H9 (cell line): ENCODE measurements around the gene AVL9. TPM values are rescaled to one million over a fixed set of nuclear protein-coding genes. Genes with fewer than 3 reads are reported as not detected.
"Not testable (repeated sequence)": the region's sequence is repeated elsewhere in the genome, so short reads cannot be mapped to it uniquely, and the experiment has no call there.

Source experiments
- DNase-seq: peaks from one replicate; pipeline ENCODE4 v3.0.0-alpha.2; 2017
- H2AFZ ChIP-seq: one replicate; pipeline ENCODE4 v1.6.1; 2013; ENCODE audit warnings: mild to moderate bottlenecking, low read length, control low read depth, moderate library complexity
- H2AK5ac ChIP-seq: 2 replicates; pipeline ENCODE4 v1.6.1; 2013; ENCODE audit warnings: low read length, control low read depth, mixed read lengths; ENCODE audit not compliant: insufficient read length
- H2BK120ac ChIP-seq: one replicate; pipeline ENCODE4 v1.6.1; 2013; ENCODE audit warnings: low read depth, mild to moderate bottlenecking, low read length, control low read depth, inconsistent platforms; ENCODE audit not compliant: poor library complexity, severe bottlenecking
- H2BK12ac ChIP-seq: 2 replicates; pipeline ENCODE4 v1.6.1; 2013; ENCODE audit warnings: low read length, control low read depth, mixed read lengths, low read depth; ENCODE audit not compliant: insufficient read length
- H2BK15ac ChIP-seq: 2 replicates; pipeline ENCODE4 v1.6.1; 2013; ENCODE audit warnings: low read depth, low read length, control low read depth
- H2BK20ac ChIP-seq: one replicate; pipeline ENCODE4 v1.6.1; 2013; ENCODE audit warnings: low read depth, mild to moderate bottlenecking, low read length, control low read depth, inconsistent platforms; ENCODE audit not compliant: poor library complexity, severe bottlenecking
- H2BK5ac ChIP-seq: 2 replicates; pipeline ENCODE4 v1.6.1; 2013; ENCODE audit warnings: low read length, control low read depth, mixed read lengths; ENCODE audit not compliant: insufficient read length
- H3K14ac ChIP-seq: 2 replicates; pipeline ENCODE4 v1.6.1; 2013; ENCODE audit warnings: low read length, control low read depth; ENCODE audit not compliant: insufficient read depth
- H3K18ac ChIP-seq: 2 replicates; pipeline ENCODE4 v1.6.1; 2013; ENCODE audit warnings: low read depth, mild to moderate bottlenecking, mixed read lengths, low read length, control low read depth; ENCODE audit not compliant: insufficient read length
- H3K23ac ChIP-seq: 2 replicates; pipeline ENCODE4 v1.6.1; 2013; ENCODE audit warnings: low read length, control low read depth, mixed read lengths, low read depth; ENCODE audit not compliant: insufficient read length
- H3K23me2 ChIP-seq: 2 replicates; pipeline ENCODE4 v1.6.1; 2013; ENCODE audit warnings: low read depth, mild to moderate bottlenecking, mixed read lengths, low read length, control low read depth; ENCODE audit not compliant: insufficient read length, poor library complexity, severe bottlenecking
- H3K27ac ChIP-seq: 2 replicates; pipeline ENCODE4 v1.5.1; 2013; ENCODE audit warnings: low read length, control low read depth, mixed read lengths, low read depth; ENCODE audit not compliant: insufficient read length
- H3K27me3 ChIP-seq: 2 replicates; pipeline ENCODE4 v1.6.1; 2013; ENCODE audit warnings: low read length, control low read depth, inconsistent platforms; ENCODE audit not compliant: insufficient read depth
- H3K4ac ChIP-seq: 2 replicates; pipeline ENCODE4 v1.6.1; 2013; ENCODE audit warnings: low read depth, mild to moderate bottlenecking, control low read depth, inconsistent platforms, low read length, moderate library complexity
- H3K4me1 ChIP-seq: 2 replicates; pipeline ENCODE4 v1.6.1; 2013; ENCODE audit warnings: low read length, control low read depth, inconsistent platforms; ENCODE audit not compliant: insufficient read depth
- H3K4me2 ChIP-seq: 2 replicates; pipeline ENCODE4 v1.6.1; 2013; ENCODE audit warnings: low read length, control low read depth, mixed read lengths; ENCODE audit not compliant: insufficient read length, insufficient read depth
- H3K56ac ChIP-seq: 2 replicates; pipeline ENCODE4 v1.6.1; 2013; ENCODE audit warnings: low read depth, mild to moderate bottlenecking, mixed read lengths, low read length, control low read depth; ENCODE audit not compliant: insufficient read length
- H3K79me1 ChIP-seq: 2 replicates; pipeline ENCODE4 v1.6.1; 2013; ENCODE audit warnings: low read depth, mild to moderate bottlenecking, moderate library complexity, low read length, control low read depth, inconsistent platforms; ENCODE audit not compliant: insufficient read depth, poor library complexity, severe bottlenecking
- H3K79me2 ChIP-seq: 2 replicates; pipeline ENCODE4 v1.6.1; 2013; ENCODE audit warnings: low read length, control low read depth, inconsistent platforms; ENCODE audit not compliant: insufficient read depth
- H3K9ac ChIP-seq: 2 replicates; pipeline ENCODE4 v1.6.1; 2013; ENCODE audit warnings: low read length, control low read depth, mixed read lengths; ENCODE audit not compliant: insufficient read length; ENCODE audit errors: extremely low read depth
- H3K9me3 ChIP-seq: one replicate; pipeline ENCODE4 v1.6.1; 2013; ENCODE audit warnings: low read depth, low read length, inconsistent platforms; ENCODE audit not compliant: control insufficient read depth
- H3T11ph ChIP-seq: one replicate; pipeline ENCODE4 v1.6.1; 2013; ENCODE audit warnings: mild to moderate bottlenecking, low read length, control low read depth, inconsistent platforms
- H4K20me1 ChIP-seq: one replicate; pipeline ENCODE4 v1.6.1; 2013; ENCODE audit not compliant: control insufficient read depth, insufficient read length, insufficient read depth
- H4K5ac ChIP-seq: 2 replicates; pipeline ENCODE4 v1.6.1; 2013; ENCODE audit warnings: low read depth, mild to moderate bottlenecking, mixed read lengths, low read length, control low read depth; ENCODE audit not compliant: insufficient read length
- H4K8ac ChIP-seq: replicated peaks from 2 replicates; pipeline ENCODE4 v1.6.1; 2013; ENCODE audit warnings: low read length, control low read depth, mixed read lengths, low read depth; ENCODE audit not compliant: insufficient read length
- H4K91ac ChIP-seq: 2 replicates; pipeline ENCODE4 v1.6.1; 2013; ENCODE audit warnings: low read depth, mild to moderate bottlenecking, moderate library complexity, mixed read lengths, low read length, control low read depth; ENCODE audit not compliant: insufficient read length
- H3K27ac Mint-ChIP-seq, 3 experiments: 2 replicates in 2 of 3; 3 replicates in 1 of 3; pipeline ENCODE4 v1.8.0; 2020 to 2021; ENCODE audit warnings: mixed read lengths in 3 of 3, mild to moderate bottlenecking in 1 of 3, moderate library complexity in 1 of 3
- H3K27me3 Mint-ChIP-seq: 2 replicates; pipeline ENCODE4 v1.8.0; 2021; ENCODE audit warnings: low read depth, mild to moderate bottlenecking, moderate library complexity, mixed read lengths
- H3K36me3 Mint-ChIP-seq, 3 experiments: 2 replicates in 2 of 3; 3 replicates in 1 of 3; pipeline ENCODE4 v1.8.0; 2020 to 2021; ENCODE audit warnings: low read depth in 3 of 3, mixed read lengths in 3 of 3; ENCODE audit not compliant: insufficient read depth in 1 of 3
- H3K4me1 Mint-ChIP-seq, 2 experiments: 2 replicates each; pipeline ENCODE4 v1.8.0; 2020; ENCODE audit warnings: mixed read lengths in 2 of 2
- H3K4me3 Mint-ChIP-seq, 2 experiments: 2 replicates in 1 of 2; 3 replicates in 1 of 2; pipeline ENCODE4 v1.8.0; 2020 to 2021; ENCODE audit warnings: mild to moderate bottlenecking in 2 of 2, mixed read lengths in 2 of 2, moderate library complexity in 1 of 2
- H3K9me3 Mint-ChIP-seq, 2 experiments: 2 replicates in 1 of 2; 3 replicates in 1 of 2; pipeline ENCODE4 v1.8.0; 2020; ENCODE audit warnings: mild to moderate bottlenecking in 2 of 2, mixed read lengths in 2 of 2, moderate library complexity in 1 of 2
- CTCF ChIP-seq: fragments of 200-600 bp; sonication (generic); conservative IDR thresholded peaks from 3 replicates; pipeline ENCODE4 v1.8.0; 2021; ENCODE audit warnings: antibody characterized with exemption, mild to moderate bottlenecking
- WGBS: extraction: QIAGEN DNeasy Blood & Tissue Kit; methylation state at CpG from one replicate; pipeline ENCODE4 v1.1.7; 2013; ENCODE audit warnings: missing lambda C conversion rate, low lambda C conversion rate, mixed read lengths; ENCODE audit not compliant: insufficient read length; ENCODE audit errors: extremely low coverage; 5-methylcytosine and 5-hydroxymethylcytosine counted together
- total RNA-seq: library from RNA; stranded (reverse); gene quantifications from 2 replicates; pipeline ENCODE4 v1.2.1, GENCODE V29; 2021

The AVL9 gene
- total RNA-seq, 1 experiment from 2014 or later: 38.7 TPM

GRCh38 chr7:32462977-32463376 is 32.3 kb upstream of the AVL9 start:
- H3K23ac ChIP-seq: no peak overlapping the region
- H3K79me1 ChIP-seq: no peaks in the 10 kb centered on the region
- H3K18ac ChIP-seq: no peak overlapping the region
- no peak overlapping the region for H3K9ac ChIP-seq
- no peak overlapping the region for H2AK5ac ChIP-seq
- H3K4me2 ChIP-seq: no peak overlapping the region
- no peaks in the 10 kb centered on the region for H3K27me3 ChIP-seq
- no CpG with 5 or more reads among the region's 1 CpG for WGBS
- Mint-ChIP-seq H3K9me3 (no peaks in the 10 kb centered on the region; a peak in 1 of 5 replicates), H3K27me3 (no peaks in the 10 kb centered on the region; the same call in 1 of the 2 replicates), H3K36me3 (peaks cover 0 to 4% (median 0%) of the 10 kb centered on the region in 3 experiments; a peak in 2 of 7 replicates), H3K4me3 (no peak overlapping the region), H3K27ac (no peak overlapping the region), H3K4me1 (peaks cover 20% of the 10 kb centered on the region in 2 experiments)
- no peaks in the 10 kb centered on the region for H3K4me1 ChIP-seq
- no peak overlapping the region for H3K56ac ChIP-seq
- DNase-seq: no peak
- no peak overlapping the region for H3K27ac ChIP-seq
- H3K9me3 ChIP-seq: no peaks in the 10 kb centered on the region
- H3K4ac ChIP-seq: no peak overlapping the region
- H2BK120ac ChIP-seq: no peak overlapping the region
- no peak overlapping the region for H4K8ac ChIP-seq
- H4K5ac ChIP-seq: no peak overlapping the region
- H2AFZ ChIP-seq: no peak overlapping the region
- no peak overlapping the region for H3K14ac ChIP-seq
- no peaks in the 10 kb centered on the region for H4K20me1 ChIP-seq
- no peak overlapping the region for H2BK12ac ChIP-seq
- H4K91ac ChIP-seq: no peak overlapping the region
- no peaks in the 10 kb centered on the region for H3K79me2 ChIP-seq
- H2BK15ac ChIP-seq: no peak overlapping the region
- H2BK5ac ChIP-seq: no peak overlapping the region
- H3K23me2 ChIP-seq: no peaks in the 10 kb centered on the region
- no peak for TF ChIP-seq CTCF
- no peak overlapping the region for H2BK20ac ChIP-seq
- H3T11ph ChIP-seq: no peak overlapping the region

GRCh38 chr7:32464641-32465416 is 30.5 kb upstream of the AVL9 start:
- H3K27me3 Mint-ChIP-seq, H3T11ph ChIP-seq, H4K20me1 ChIP-seq, DNase-seq, H2AK5ac ChIP-seq, H4K91ac ChIP-seq, H4K8ac ChIP-seq, H2BK12ac ChIP-seq, H3K18ac ChIP-seq, H3K4ac ChIP-seq, H2BK5ac ChIP-seq, H3K9ac ChIP-seq, H2BK120ac ChIP-seq, H3K9me3 Mint-ChIP-seq, H3K27ac ChIP-seq, H4K5ac ChIP-seq, H3K14ac ChIP-seq, H3K36me3 Mint-ChIP-seq, H3K9me3 ChIP-seq, H3K4me1 ChIP-seq, H3K23me2 ChIP-seq, H2BK20ac ChIP-seq, H3K79me1 ChIP-seq, H2AFZ ChIP-seq, H3K23ac ChIP-seq, H3K27me3 ChIP-seq, H3K79me2 ChIP-seq, H3K56ac ChIP-seq, H2BK15ac ChIP-seq: not testable (repeated sequence)
- peak overlapping the region; percentile 66 to 69 for H3K4me3 Mint-ChIP-seq
- peak overlapping the region; percentile 40 for H3K4me2 ChIP-seq
- WGBS: no CpG with 5 or more reads among the region's 30 CpGs
- H3K27ac Mint-ChIP-seq: peak overlapping the region in 2 of 3 experiments; percentile 68 to 84; a peak in 3 of 7 replicates
- peaks cover 13 to 15% of the 10 kb centered on the region in 2 experiments for H3K4me1 Mint-ChIP-seq
